HepG2 (cell line): ENCODE results near the gene ERCC4. TPM values are rescaled to one million over a fixed set of nuclear protein-coding genes. Genes with fewer than 3 reads are reported as not detected.

Experiments used
- GTF2F1 ChIP-seq: fragments of 150-350 bp; IDR thresholded peaks from 2 replicates; pipeline ENCODE4 v1.6.1; 2014; ENCODE audit warnings: low read length
- HOXA3 ChIP-seq: sonication (generic); formaldehyde crosslinking; IDR thresholded peaks from 2 replicates; pipeline ENCODE4 v1.5.0; 2020; ENCODE audit warnings: missing genetic modification reagents
- HOXA7 ChIP-seq: sonication (generic); formaldehyde crosslinking; IDR thresholded peaks from 2 replicates; pipeline ENCODE4 v1.8.1; 2022; ENCODE audit warnings: mild to moderate bottlenecking, missing genetic modification reagents, moderate library complexity
- RFX5 ChIP-seq: IDR thresholded peaks from 2 replicates; pipeline ENCODE4 v1.6.1; 2011; ENCODE audit warnings: low read depth, low read length, improper control_type of control experiment
- RNF2 ChIP-seq: fragments of 450-650 bp; conservative IDR thresholded peaks from 2 replicates; pipeline ENCODE4 v1.6.1; 2016; ENCODE audit warnings: low read depth
- SRSF9 ChIP-seq: fragments of 200-400 bp; formaldehyde crosslinking; IDR thresholded peaks from 2 replicates; pipeline ENCODE4 v1.6.1; 2018; ENCODE audit warnings: borderline replicate concordance, mild to moderate bottlenecking, low read depth, low read length; ENCODE audit not compliant: insufficient read depth, poor library complexity, severe bottlenecking
- ZIK1 ChIP-seq: sonication (generic); formaldehyde crosslinking; IDR thresholded peaks from 2 replicates; pipeline ENCODE4 v1.5.0; 2020; ENCODE audit warnings: mild to moderate bottlenecking, low read depth, missing genetic modification reagents, borderline replicate concordance
- ZNF547 ChIP-seq: sonication (generic); formaldehyde crosslinking; IDR thresholded peaks from 2 replicates; pipeline ENCODE4 v1.5.1; 2020; ENCODE audit warnings: mild to moderate bottlenecking, missing genetic modification reagents
- ZNF558 ChIP-seq: sonication (generic); formaldehyde crosslinking; IDR thresholded peaks from 2 replicates; pipeline ENCODE4 v1.9.0; 2022; ENCODE audit warnings: mild to moderate bottlenecking, missing genetic modification reagents, borderline replicate concordance
- polyA plus RNA-seq, 8 experiments: library from polyadenylated mRNA; depleted of rRNA in 3 of 8; stranded (reverse) in 7 of 8; unstranded in 1 of 8; fragments of >200 nt; fragmentation: Illumina TruSeq in 4 of 8; extraction: Trizol in 4 of 8; gene quantifications; 2 replicates each; pipeline versions ENCODE4 v1.2.1 to v1.2.3, GENCODE V29; 2011 to 2016; ENCODE audit warnings: low read depth in 4 of 8, missing spikeins in 1 of 8, mixed read lengths in 1 of 8; ENCODE audit not compliant: insufficient read depth in 1 of 8
- total RNA-seq, 5 experiments: library from RNA; depleted of rRNA; stranded (reverse); fragments of >200 nt; fragmentation: Illumina TruSeq; extraction: Trizol; gene quantifications; 2 replicates each; pipeline ENCODE4 v1.2.3, GENCODE V29; 2016; ENCODE audit warnings: low read depth in 1 of 5
- TF ChIP-seq, protein P1 (sequence below): sonication (generic); formaldehyde crosslinking; IDR thresholded peaks from 2 replicates; pipeline ENCODE4 v1.9.0; 2021; ENCODE audit warnings: missing genetic modification reagents, mild to moderate bottlenecking, borderline replicate concordance
- TF ChIP-seq, protein P2 (sequence below): sonication (generic); formaldehyde crosslinking; IDR thresholded peaks from 2 replicates; pipeline ENCODE4 v1.8.0; 2022; ENCODE audit warnings: mild to moderate bottlenecking, missing genetic modification reagents
- TF ChIP-seq, protein P3 (sequence below): sonication (generic); formaldehyde crosslinking; IDR thresholded peaks from 2 replicates; pipeline ENCODE4 v1.8.0; 2022; ENCODE audit warnings: missing genetic modification reagents, low read depth, mild to moderate bottlenecking, borderline replicate concordance
- TF ChIP-seq, protein P4 (sequence below): sonication (generic); formaldehyde crosslinking; IDR thresholded peaks from 2 replicates; pipeline ENCODE4 v1.4.0; 2020; ENCODE audit warnings: missing genetic modification reagents
- TF ChIP-seq, protein P5 (sequence below), 2 experiments: sonication (generic) in 1 of 2; formaldehyde crosslinking in 1 of 2; IDR thresholded peaks; 2 replicates each; pipeline versions ENCODE4 v1.5.1 to v1.6.1; 2011 to 2020; ENCODE audit warnings: borderline replicate concordance in 1 of 2, low read depth in 1 of 2, low read length in 1 of 2, mild to moderate bottlenecking in 1 of 2, missing genetic modification reagents in 1 of 2, moderate library complexity in 1 of 2

ERCC4 gene
- total and polyA plus RNA-seq, 2 of the 13 experiments (the other 11 are each of a cell fraction or from before 2014, with no cell fraction given), result 5.4 to 15.2 TPM

DNA sequence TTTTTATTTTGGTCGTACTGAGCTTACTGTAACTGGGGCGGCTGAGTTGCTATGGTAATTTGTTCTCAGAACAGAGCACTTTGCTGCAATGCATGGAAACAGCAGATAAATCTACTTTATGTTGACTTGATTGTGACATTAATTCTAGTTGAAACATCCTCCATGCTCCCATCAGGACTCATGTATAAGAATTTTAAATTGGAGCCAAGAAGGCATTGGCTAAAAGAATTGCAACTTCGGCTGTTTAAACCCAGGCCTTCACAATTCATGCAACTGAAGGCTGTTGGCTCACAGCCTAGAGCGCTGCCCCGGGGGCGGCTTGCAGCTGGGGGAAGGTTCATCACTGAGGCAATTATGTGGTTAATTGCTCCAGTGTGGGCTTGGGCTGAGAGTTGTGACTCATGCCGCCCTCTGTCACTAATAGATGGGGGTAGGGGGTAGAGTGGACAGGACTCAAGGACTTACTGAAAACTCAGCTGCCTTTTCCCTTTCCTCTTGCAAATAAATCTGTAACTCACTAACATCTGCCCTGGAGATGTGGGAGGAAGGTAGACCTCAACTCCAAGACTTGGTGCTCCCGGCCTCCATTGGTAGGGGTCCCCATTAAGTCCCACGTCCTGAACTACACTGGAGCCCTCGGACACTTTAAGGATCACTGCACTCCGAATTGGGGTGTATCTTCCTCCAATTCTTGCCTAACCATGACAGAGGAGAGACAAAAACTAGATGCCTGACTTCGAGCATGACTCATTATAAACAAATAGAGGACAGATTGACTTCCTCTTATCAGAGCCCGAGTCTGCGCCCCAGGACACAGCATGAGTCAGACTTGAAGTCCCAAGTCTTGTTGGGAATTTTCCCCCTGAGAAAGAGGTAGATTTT is 37.5 kb downstream of the ERCC4 start (continued):
- TF ChIP-seq, protein P1, sequence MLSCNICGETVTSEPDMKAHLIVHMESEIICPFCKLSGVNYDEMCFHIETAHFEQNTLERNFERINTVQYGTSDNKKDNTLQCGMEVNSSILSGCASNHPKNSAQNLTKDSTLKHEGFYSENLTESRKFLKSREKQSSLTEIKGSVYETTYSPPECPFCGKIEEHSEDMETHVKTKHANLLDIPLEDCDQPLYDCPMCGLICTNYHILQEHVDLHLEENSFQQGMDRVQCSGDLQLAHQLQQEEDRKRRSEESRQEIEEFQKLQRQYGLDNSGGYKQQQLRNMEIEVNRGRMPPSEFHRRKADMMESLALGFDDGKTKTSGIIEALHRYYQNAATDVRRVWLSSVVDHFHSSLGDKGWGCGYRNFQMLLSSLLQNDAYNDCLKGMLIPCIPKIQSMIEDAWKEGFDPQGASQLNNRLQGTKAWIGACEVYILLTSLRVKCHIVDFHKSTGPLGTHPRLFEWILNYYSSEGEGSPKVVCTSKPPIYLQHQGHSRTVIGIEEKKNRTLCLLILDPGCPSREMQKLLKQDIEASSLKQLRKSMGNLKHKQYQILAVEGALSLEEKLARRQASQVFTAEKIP (CRISPR knock-in tag), result no peak
- TF ChIP-seq, protein P2, sequence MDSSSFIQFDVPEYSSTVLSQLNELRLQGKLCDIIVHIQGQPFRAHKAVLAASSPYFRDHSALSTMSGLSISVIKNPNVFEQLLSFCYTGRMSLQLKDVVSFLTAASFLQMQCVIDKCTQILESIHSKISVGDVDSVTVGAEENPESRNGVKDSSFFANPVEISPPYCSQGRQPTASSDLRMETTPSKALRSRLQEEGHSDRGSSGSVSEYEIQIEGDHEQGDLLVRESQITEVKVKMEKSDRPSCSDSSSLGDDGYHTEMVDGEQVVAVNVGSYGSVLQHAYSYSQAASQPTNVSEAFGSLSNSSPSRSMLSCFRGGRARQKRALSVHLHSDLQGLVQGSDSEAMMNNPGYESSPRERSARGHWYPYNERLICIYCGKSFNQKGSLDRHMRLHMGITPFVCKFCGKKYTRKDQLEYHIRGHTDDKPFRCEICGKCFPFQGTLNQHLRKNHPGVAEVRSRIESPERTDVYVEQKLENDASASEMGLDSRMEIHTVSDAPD, result peak; percentile 59; the same call in 1 of the 2 replicates
- TF ChIP-seq, protein P3, sequence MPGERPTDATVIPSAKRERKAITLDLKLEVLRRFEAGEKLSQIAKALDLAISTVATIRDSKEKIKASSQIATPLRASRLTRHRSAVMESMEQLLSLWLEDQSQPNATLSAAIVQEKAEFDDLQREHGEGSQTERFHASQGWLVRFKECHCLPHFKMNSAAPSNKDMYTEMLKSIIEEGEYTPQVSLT, result no peak
- TF ChIP-seq RNF2 (no peak), HOXA7 (CRISPR knock-in tag) (no peak), SRSF9 (no peak), RFX5 (no peak), ZNF558 (CRISPR knock-in tag) (no peak), GTF2F1 (no peak), HOXA3 (0 out of 2 replicates have a peak, but pooled peaks have one; percentile 17), ZIK1 (peak; percentile 48; the same call in 1 of the 2 replicates), ZNF547 (CRISPR knock-in tag) (0 out of 2 replicates have a peak, but pooled peaks have one; percentile 29)
- TF ChIP-seq, protein P4, sequence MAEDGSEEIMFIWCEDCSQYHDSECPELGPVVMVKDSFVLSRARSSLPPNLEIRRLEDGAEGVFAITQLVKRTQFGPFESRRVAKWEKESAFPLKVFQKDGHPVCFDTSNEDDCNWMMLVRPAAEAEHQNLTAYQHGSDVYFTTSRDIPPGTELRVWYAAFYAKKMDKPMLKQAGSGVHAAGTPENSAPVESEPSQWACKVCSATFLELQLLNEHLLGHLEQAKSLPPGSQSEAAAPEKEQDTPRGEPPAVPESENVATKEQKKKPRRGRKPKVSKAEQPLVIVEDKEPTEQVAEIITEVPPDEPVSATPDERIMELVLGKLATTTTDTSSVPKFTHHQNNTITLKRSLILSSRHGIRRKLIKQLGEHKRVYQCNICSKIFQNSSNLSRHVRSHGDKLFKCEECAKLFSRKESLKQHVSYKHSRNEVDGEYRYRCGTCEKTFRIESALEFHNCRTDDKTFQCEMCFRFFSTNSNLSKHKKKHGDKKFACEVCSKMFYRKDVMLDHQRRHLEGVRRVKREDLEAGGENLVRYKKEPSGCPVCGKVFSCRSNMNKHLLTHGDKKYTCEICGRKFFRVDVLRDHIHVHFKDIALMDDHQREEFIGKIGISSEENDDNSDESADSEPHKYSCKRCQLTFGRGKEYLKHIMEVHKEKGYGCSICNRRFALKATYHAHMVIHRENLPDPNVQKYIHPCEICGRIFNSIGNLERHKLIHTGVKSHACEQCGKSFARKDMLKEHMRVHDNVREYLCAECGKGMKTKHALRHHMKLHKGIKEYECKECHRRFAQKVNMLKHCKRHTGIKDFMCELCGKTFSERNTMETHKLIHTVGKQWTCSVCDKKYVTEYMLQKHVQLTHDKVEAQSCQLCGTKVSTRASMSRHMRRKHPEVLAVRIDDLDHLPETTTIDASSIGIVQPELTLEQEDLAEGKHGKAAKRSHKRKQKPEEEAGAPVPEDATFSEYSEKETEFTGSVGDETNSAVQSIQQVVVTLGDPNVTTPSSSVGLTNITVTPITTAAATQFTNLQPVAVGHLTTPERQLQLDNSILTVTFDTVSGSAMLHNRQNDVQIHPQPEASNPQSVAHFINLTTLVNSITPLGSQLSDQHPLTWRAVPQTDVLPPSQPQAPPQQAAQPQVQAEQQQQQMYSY, result no peak
- TF ChIP-seq, protein P5, sequence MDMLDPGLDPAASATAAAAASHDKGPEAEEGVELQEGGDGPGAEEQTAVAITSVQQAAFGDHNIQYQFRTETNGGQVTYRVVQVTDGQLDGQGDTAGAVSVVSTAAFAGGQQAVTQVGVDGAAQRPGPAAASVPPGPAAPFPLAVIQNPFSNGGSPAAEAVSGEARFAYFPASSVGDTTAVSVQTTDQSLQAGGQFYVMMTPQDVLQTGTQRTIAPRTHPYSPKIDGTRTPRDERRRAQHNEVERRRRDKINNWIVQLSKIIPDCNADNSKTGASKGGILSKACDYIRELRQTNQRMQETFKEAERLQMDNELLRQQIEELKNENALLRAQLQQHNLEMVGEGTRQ (IDR thresholded peaks at IDR 0.05; ENCODE audit: low read depth, low read length), result no peak
- TF ChIP-seq, protein P5 (CRISPR knock-in tag; IDR thresholded peaks at IDR 0.05; ENCODE audit: borderline replicate concordance), result no peak
